Measurements from ENCODE around the gene HS1BP3. TPM values are rescaled to one million over a fixed set of nuclear protein-coding genes. Genes with fewer than 3 reads are reported as not detected.

HS1BP3 gene
- total and polyA plus RNA-seq, 2 of the 4 experiments (the other 2 are of a cell fraction), result 9.0 to 14.8 TPM

DNA sequence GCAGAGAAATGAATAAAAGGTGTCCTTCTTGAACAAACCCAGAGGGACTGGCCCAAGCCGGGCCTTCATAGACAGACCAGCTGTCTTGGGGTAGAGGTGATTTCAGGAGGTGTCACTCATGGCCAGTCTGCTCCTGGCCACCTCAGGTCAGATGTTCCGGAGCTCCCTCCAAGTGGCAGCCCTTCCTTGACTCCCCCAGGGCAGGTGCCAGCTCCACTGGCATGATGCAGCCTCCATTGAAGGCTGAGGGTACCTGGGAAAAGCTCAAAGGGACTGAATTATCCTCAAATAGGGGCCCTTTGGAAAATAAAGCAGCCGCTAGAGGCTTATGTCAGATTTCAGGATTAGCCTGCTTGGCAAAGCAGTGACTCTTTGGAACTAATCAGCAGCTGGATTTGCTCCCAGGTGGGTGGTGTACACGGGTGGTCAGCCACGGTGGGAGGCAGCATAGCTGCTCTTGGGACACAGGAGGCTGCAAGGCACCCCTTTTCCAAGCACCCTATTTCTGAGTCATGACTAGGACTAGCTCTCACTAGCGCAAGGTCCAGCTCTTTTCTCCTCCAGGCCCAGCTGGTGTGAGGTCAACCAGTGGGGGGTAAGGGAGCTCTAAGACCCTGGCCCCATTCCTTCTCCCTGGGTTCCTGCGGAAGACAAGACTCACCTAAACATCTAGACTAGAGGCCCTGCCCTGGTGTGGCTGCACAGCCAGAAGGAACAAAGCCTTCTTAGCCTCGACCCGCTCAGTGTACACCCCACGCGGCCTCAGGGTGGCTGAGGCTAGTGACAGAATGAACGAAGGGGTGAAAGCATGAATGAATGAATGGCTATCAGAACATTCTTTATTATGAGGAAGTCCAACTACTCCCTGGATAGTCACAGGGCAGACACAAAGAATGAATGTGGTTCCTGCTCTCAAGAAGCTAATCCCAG is 29.3 kb downstream of the HS1BP3 start (continued):
- TF ChIP-seq, protein P1, sequence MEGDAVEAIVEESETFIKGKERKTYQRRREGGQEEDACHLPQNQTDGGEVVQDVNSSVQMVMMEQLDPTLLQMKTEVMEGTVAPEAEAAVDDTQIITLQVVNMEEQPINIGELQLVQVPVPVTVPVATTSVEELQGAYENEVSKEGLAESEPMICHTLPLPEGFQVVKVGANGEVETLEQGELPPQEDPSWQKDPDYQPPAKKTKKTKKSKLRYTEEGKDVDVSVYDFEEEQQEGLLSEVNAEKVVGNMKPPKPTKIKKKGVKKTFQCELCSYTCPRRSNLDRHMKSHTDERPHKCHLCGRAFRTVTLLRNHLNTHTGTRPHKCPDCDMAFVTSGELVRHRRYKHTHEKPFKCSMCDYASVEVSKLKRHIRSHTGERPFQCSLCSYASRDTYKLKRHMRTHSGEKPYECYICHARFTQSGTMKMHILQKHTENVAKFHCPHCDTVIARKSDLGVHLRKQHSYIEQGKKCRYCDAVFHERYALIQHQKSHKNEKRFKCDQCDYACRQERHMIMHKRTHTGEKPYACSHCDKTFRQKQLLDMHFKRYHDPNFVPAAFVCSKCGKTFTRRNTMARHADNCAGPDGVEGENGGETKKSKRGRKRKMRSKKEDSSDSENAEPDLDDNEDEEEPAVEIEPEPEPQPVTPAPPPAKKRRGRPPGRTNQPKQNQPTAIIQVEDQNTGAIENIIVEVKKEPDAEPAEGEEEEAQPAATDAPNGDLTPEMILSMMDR (conservative IDR thresholded peaks at IDR 0.05; ENCODE audit: low read depth, low read length), result no peak

DNA sequence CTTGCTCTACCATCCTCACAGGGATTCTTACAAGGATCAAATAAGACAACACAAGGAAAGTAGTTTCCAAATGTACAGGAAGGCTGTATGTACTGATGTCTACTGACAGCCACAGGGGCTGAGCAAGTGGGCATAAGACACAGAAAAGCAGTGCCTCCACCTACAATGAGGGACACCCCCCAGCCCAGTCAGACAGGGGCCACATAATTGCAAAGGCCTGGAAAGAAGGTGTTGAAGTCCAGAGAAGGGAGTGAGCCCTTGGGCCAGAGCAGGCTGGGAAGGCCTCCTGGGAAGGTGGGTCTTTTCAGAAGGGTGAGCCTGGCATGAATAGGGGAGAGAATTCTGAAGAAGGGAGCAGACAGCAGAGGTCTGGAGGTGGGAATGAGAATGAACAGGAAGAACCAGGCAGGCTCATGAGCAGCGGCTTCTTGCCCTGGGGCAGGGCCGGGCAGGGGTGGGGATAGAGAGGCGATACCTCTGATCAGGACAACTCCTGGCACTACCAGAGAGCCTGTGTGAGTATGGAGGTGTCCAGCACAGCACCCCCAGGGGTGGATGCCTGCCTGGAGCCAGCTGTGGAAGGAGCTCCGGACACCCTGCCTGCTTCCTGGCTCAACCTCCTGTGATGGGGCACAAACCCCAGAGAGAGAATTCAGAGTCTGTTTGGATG is 30.1 kb downstream of the HS1BP3 start:
- peaks cover 35% of the 10 kb centered on the region for H3K36me3 ChIP-seq (ENCODE audit: control insufficient read depth, insufficient read depth, low read length)
- CTCF ChIA-PET, result no interaction called here
- dilution Hi-C loops (cut with HindIII; ENCODE audit: low sequenced_read_pairs, unreplicated experiment), result no loop called here
- TF ChIP-seq BHLHE40 (IDR thresholded peaks at IDR 0.05; ENCODE audit: low read depth, low read length) (no peak), CHD1 (IDR thresholded peaks at IDR 0.05; ENCODE audit: low read depth, low read length) (no peak), RCOR1 (IDR thresholded peaks at IDR 0.05; ENCODE audit: insufficient replicate concordance, low read length) (no peak), MAFK (IDR thresholded peaks at IDR 0.05; ENCODE audit: low read depth, low read length) (no peak), CEBPB (IDR thresholded peaks at IDR 0.05; ENCODE audit: low read depth, low read length) (no peak), POLR2A (IDR thresholded peaks at IDR 0.05; ENCODE audit: low read depth, low read length) (no peak), FOS (IDR thresholded peaks at IDR 0.05; ENCODE audit: low read depth, low read length) (no peak)
- TF ChIP-seq, protein P2, sequence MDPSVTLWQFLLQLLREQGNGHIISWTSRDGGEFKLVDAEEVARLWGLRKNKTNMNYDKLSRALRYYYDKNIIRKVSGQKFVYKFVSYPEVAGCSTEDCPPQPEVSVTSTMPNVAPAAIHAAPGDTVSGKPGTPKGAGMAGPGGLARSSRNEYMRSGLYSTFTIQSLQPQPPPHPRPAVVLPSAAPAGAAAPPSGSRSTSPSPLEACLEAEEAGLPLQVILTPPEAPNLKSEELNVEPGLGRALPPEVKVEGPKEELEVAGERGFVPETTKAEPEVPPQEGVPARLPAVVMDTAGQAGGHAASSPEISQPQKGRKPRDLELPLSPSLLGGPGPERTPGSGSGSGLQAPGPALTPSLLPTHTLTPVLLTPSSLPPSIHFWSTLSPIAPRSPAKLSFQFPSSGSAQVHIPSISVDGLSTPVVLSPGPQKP (IDR thresholded peaks at IDR 0.05; ENCODE audit: borderline replicate concordance, low read depth, low read length), result no peak
- TF ChIP-seq, protein P3, sequence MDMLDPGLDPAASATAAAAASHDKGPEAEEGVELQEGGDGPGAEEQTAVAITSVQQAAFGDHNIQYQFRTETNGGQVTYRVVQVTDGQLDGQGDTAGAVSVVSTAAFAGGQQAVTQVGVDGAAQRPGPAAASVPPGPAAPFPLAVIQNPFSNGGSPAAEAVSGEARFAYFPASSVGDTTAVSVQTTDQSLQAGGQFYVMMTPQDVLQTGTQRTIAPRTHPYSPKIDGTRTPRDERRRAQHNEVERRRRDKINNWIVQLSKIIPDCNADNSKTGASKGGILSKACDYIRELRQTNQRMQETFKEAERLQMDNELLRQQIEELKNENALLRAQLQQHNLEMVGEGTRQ (IDR thresholded peaks at IDR 0.05; ENCODE audit: low read depth, low read length), result no peak

More for the DNA sequence above, 30.1 kb downstream of the HS1BP3 start:
- no peak overlapping the region for H2BK5ac ChIP-seq (ENCODE audit: low read depth, low read length, poor library complexity, severe bottlenecking)
- H3K4me2 ChIP-seq (ENCODE audit: low read depth, low read length), result no peak overlapping the region
- no peak overlapping the region for H3K23ac ChIP-seq (ENCODE audit: low read depth, low read length)
- H2BK20ac ChIP-seq (ENCODE audit: low read depth, low read length), result no peak overlapping the region
- ATAC-seq (ENCODE audit: low read depth) (no peak), DNase-seq (no peak)
- peaks cover 0 to 18% of the 10 kb centered on the region in 2 experiments; a peak in 1 of 4 replicates for H3K79me1 ChIP-seq (ENCODE audit: low read depth in 1 of 2, low read length in 2 of 2)
- H4K20me1 ChIP-seq (ENCODE audit: insufficient read depth, low read length), result no peaks in the 10 kb centered on the region
- BruUV-seq (replicated peaks), result no TSS peak
- H3K18ac ChIP-seq (ENCODE audit: low read depth, low read length), result no peak overlapping the region
- H4K5ac ChIP-seq (ENCODE audit: low read depth, low read length), result no peak overlapping the region
- no peak overlapping the region for H4K8ac ChIP-seq (ENCODE audit: low read depth in 2 of 2, low read length in 2 of 2)
- no peaks in the 10 kb centered on the region for H3K9me3 ChIP-seq (ENCODE audit: control insufficient read depth, insufficient read depth, low read length)
- intact Hi-C loops (cut with micrococcal nuclease), result no loop called here
- H3K27ac ChIP-seq (ENCODE audit: insufficient read depth, low read length), result no peak overlapping the region
- H2BK120ac ChIP-seq (ENCODE audit: low read depth, low read length), result no peak overlapping the region
- no peak overlapping the region for H2AFZ ChIP-seq (replicated peaks; ENCODE audit: low read length, poor library complexity)
- no peak overlapping the region for H2AK5ac ChIP-seq (ENCODE audit: low read depth, low read length)
- H2AK9ac ChIP-seq (replicated peaks; ENCODE audit: low read depth, low read length, poor library complexity), result no peak overlapping the region
- H3K9ac ChIP-seq (ENCODE audit: low read depth, low read length), result no peak overlapping the region
- POLR2A ChIA-PET (ENCODE audit: unreplicated experiment), result no interaction called here
- in situ Hi-C loops (cut with MboI; ENCODE audit: low sequenced_read_pairs), result no loop called here
- H2BK15ac ChIP-seq (ENCODE audit: low read depth, low read length), result no peak overlapping the region
- H3K4ac ChIP-seq (ENCODE audit: low read depth, low read length), result no peak overlapping the region
- 83% methylated on average over 3 of the region's 4 CpGs; no CpG with 5 or more reads in 1 of the 2 experiments for WGBS, 2 experiments (ENCODE audit: extremely low coverage in 2 of 2, insufficient read length in 1 of 2)
- H3K56ac ChIP-seq (ENCODE audit: extremely low read depth, insufficient read depth, low read length), result no peak overlapping the region
- H3K4me3 ChIP-seq (ENCODE audit: insufficient read depth, low read depth, low read length), result no peak overlapping the region
- no peak overlapping the region for H4K91ac ChIP-seq (ENCODE audit: insufficient read depth, low read depth, low read length)
- H3K27me3 ChIP-seq (ENCODE audit: control insufficient read depth, insufficient read depth, low read length), result no peaks in the 10 kb centered on the region
- H3K4me1 ChIP-seq (ENCODE audit: control insufficient read depth, insufficient read depth, low read length), result peaks cover 19% of the 10 kb centered on the region
- H3K9me1 ChIP-seq (ENCODE audit: insufficient read depth, low read length), result peaks cover 23% of the 10 kb centered on the region
- no peak overlapping the region for H3K14ac ChIP-seq (replicated peaks; ENCODE audit: low read depth, low read length)
